HEK293T (cell line): ENCODE measurements around the gene PREX1.

Experiments used
- CTCF ChIA-PET: fragments of 350-600 bp; formaldehyde crosslinking; extraction: SDS; loops from one replicate; lab custom pipeline; 2021; ENCODE audit warnings: antibody characterized with exemption, inconsistent platforms; lab: Yijun Ruan, JAX
- POLR2A ChIA-PET: fragments of 350-600 bp; formaldehyde crosslinking; extraction: SDS; loops from one replicate; lab custom pipeline; 2020; ENCODE audit warnings: antibody characterized with exemption, inconsistent platforms; lab: Yijun Ruan, JAX
- DNase-seq: peaks from one replicate; pipeline ENCODE4 v3.0.0; 2012; ENCODE audit warnings: mixed read lengths; ENCODE audit errors: extremely low spot score
- ARNT ChIP-seq: fragments of 450-650 bp; IDR thresholded peaks from 2 replicates; pipeline ENCODE4 v1.6.1; 2017; ENCODE audit warnings: mild to moderate bottlenecking
- BHLHE40 ChIP-seq: fragments of 450-650 bp; IDR thresholded peaks from 2 replicates; pipeline ENCODE4 v1.6.1; 2016; ENCODE audit warnings: mild to moderate bottlenecking, moderate library complexity, borderline replicate concordance
- CTBP1 ChIP-seq: fragments of 450-650 bp; IDR thresholded peaks from 2 replicates; pipeline ENCODE4 v1.6.1; 2016; ENCODE audit warnings: borderline replicate concordance
- ELF4 ChIP-seq: fragments of 450-650 bp; IDR thresholded peaks from 2 replicates; pipeline ENCODE4 v1.6.1; 2017; ENCODE audit warnings: antibody characterized with exemption
- FOXA1 ChIP-seq: fragments of 450-650 bp; IDR thresholded peaks from 2 replicates; pipeline ENCODE4 v1.6.1; 2016; ENCODE audit warnings: mild to moderate bottlenecking
- FOXK2 ChIP-seq: fragments of 450-650 bp; IDR thresholded peaks from 2 replicates; pipeline ENCODE4 v1.6.1; 2016; ENCODE audit warnings: mild to moderate bottlenecking
- FOXM1 ChIP-seq: fragments of 450-650 bp; IDR thresholded peaks from 2 replicates; pipeline ENCODE4 v1.6.1; 2017; ENCODE audit warnings: mild to moderate bottlenecking, borderline replicate concordance
- HDGF ChIP-seq: fragments of 450-650 bp; IDR thresholded peaks from 2 replicates; pipeline ENCODE4 v1.6.1; 2017; ENCODE audit warnings: antibody characterized with exemption, borderline replicate concordance
- L3MBTL2 ChIP-seq: fragments of 450-650 bp; conservative IDR thresholded peaks from 2 replicates; pipeline ENCODE4 v1.6.1; 2016; ENCODE audit warnings: mild to moderate bottlenecking
- LEF1 ChIP-seq: fragments of 450-650 bp; IDR thresholded peaks from 2 replicates; pipeline ENCODE4 v1.6.1; 2017; ENCODE audit warnings: mild to moderate bottlenecking, borderline replicate concordance
- NFRKB ChIP-seq: fragments of 450-650 bp; IDR thresholded peaks from 2 replicates; pipeline ENCODE4 v1.6.1; 2016; ENCODE audit warnings: mild to moderate bottlenecking, moderate library complexity
- PKNOX1 ChIP-seq: fragments of 450-650 bp; IDR thresholded peaks from 2 replicates; pipeline ENCODE4 v1.6.1; 2016
- SP1 ChIP-seq: fragments of 450-650 bp; IDR thresholded peaks from 2 replicates; pipeline ENCODE4 v1.6.1; 2017
- SUZ12 ChIP-seq: fragments of 450-650 bp; IDR thresholded peaks from 2 replicates; pipeline ENCODE4 v1.6.1; 2016; ENCODE audit warnings: mild to moderate bottlenecking
- TARDBP ChIP-seq: fragments of 450-650 bp; IDR thresholded peaks from 2 replicates; pipeline ENCODE4 v1.6.1; 2016
- ZNF384 ChIP-seq: fragments of 450-650 bp; IDR thresholded peaks from 2 replicates; pipeline ENCODE4 v1.6.1; 2016

The PREX1 gene

GRCh38 chr20:48627737-48628128 is 200.1 kb downstream of the PREX1 start:
- CTCF ChIA-PET, result no interaction called here

GRCh38 chr20:48626938-48627736 is 200.7 kb downstream of the PREX1 start:
- ChIA-PET POLR2A (no interaction called here), CTCF (no interaction called here)
- DNase-seq, result no peak
- no peak for TF ChIP-seq FOXM1

More at GRCh38 chr20:48627737-48628128, 200.1 kb downstream of the PREX1 start:
- POLR2A ChIA-PET, result no interaction called here
- no peak for DNase-seq
- TF ChIP-seq L3MBTL2, result no peak
- no peak for TF ChIP-seq ARNT
- TF ChIP-seq SP1, result no peak
- TF ChIP-seq FOXK2, result no peak
- TF ChIP-seq BHLHE40, result no peak
- no peak for TF ChIP-seq CTBP1
- no peak for TF ChIP-seq PKNOX1
- TF ChIP-seq NFRKB, result no peak
- no peak for TF ChIP-seq LEF1
- TF ChIP-seq HDGF, result no peak
- TF ChIP-seq FOXA1, result no peak

GRCh38 chr20:48626226-48626937 is 201.4 kb downstream of the PREX1 start:
- ChIA-PET CTCF (no interaction called here), POLR2A (no interaction called here)
- TF ChIP-seq LEF1, result no peak
- no peak for TF ChIP-seq NFRKB
- TF ChIP-seq FOXM1, result no peak
- TF ChIP-seq ZNF384, result no peak
- no peak for TF ChIP-seq SP1
- no peak for DNase-seq

- no peak for TF ChIP-seq SUZ12
- TF ChIP-seq TARDBP, result no peak
- TF ChIP-seq SP1, result no peak
- no peak for TF ChIP-seq PKNOX1
- TF ChIP-seq CTBP1, result no peak
- no peak for TF ChIP-seq ELF4
- TF ChIP-seq HDGF, result no peak
- ChIA-PET POLR2A (no interaction called here), CTCF (no interaction called here)
- DNase-seq, result no peak
Observed at GRCh38 chr20:48625136-48625900, 202.5 kb downstream of the PREX1 start.

- no peak for DNase-seq
- no peak for TF ChIP-seq HDGF
- no peak for TF ChIP-seq ARNT
- TF ChIP-seq SUZ12, result no peak
- TF ChIP-seq FOXM1, result no peak
- no peak for TF ChIP-seq ZNF384
- ChIA-PET POLR2A (no interaction called here), CTCF (interaction anchor here (1.0 kb wide), 1 partner anchor 838 kb away, joined by 4 read pairs; no protein-coding TSS in a partner anchor)
Observed at GRCh38 chr20:48624315-48625020, 203.3 kb downstream of the PREX1 start.

- TF ChIP-seq TARDBP (no peak), SUZ12 (no peak), FOXA1 (no peak), ELF4 (no peak), ZNF384 (no peak), CTBP1 (no peak), ARNT (no peak), NFRKB (no peak), BHLHE40 (no peak), PKNOX1 (no peak), HDGF (no peak), LEF1 (no peak), FOXK2 (no peak)
- POLR2A ChIA-PET, result no interaction called here
- no peak for DNase-seq
- CTCF ChIA-PET, result interaction anchor here (1.0 kb wide), 1 partner anchor 837 kb away, joined by 4 read pairs; no protein-coding TSS in a partner anchor
Observed at GRCh38 chr20:48623906-48624265, 203.9 kb downstream of the PREX1 start.
